NCI-H345 (cell line): ENCODE results near the gene CHODL.

Experiments
- DNase-seq: peaks from one replicate; lab custom pipeline; 2025; lab: John Stamatoyannopoulos, UW

Gene CHODL

DNA sequence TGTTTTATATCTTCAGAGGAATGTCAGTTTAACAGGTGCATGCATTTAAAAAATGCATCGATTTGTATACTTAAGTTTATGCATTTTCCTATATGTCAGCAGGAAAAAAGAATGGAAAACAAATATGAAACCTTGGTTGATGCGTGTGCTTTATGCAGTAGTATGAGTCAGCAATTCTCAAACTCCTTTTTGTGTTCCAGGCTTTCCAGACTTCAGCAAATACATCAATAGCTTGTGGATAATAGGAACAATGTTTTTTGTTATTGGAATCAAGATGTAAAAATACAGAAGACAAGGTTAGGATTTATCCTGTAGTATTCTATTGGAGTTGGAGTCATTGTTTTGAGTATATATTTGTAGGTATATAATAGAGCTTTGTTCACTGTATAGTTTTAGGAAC lies 45.2 kb downstream of the CHODL start:
- no peak for DNase-seq

DNA sequence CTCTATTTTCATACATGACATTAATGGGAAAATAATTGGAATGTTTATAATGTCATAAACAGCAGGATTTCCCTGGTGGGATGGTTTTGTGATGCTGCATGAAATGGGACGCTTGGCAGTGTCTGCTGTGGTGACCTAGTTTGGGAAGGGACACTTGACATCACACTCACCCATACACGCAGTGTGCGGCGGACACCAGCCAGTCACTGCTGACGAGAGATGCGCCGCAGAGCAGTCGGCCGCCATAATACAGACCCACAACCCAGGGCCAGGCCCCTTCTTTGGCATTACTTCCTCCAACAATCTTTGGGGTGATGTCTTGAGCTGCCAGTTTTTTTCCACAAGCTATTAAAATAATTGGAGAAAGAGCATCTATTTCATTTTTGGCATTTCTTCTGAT lies 49.5 kb downstream of the CHODL start:
- no peak for DNase-seq

- no peak for DNase-seq
Observed at GRCh38 chr21:18298228-18298627, 53.6 kb downstream of the CHODL start.
